HUES48 (cell line): ENCODE data around the gene MYO1D.
"Not testable (repeated sequence)": the region's sequence is repeated elsewhere in the genome, so short reads cannot be mapped to it uniquely, and the experiment has no call there.

Experiments
- H3K27ac ChIP-seq: one replicate; pipeline ENCODE4 v1.7.0; 2013; ENCODE audit warnings: low read depth, low read length, inconsistent platforms
- H3K27me3 ChIP-seq: 2 replicates; pipeline ENCODE4 v1.6.1; 2013; ENCODE audit warnings: mild to moderate bottlenecking, low read length; ENCODE audit not compliant: control insufficient read depth, insufficient read depth
- H3K36me3 ChIP-seq: 2 replicates; pipeline ENCODE4 v1.6.1; 2013; ENCODE audit warnings: low read length; ENCODE audit not compliant: control insufficient read depth, insufficient read depth
- H3K4me1 ChIP-seq: 2 replicates; pipeline ENCODE4 v1.6.1; 2013; ENCODE audit warnings: mild to moderate bottlenecking, low read length; ENCODE audit not compliant: control insufficient read depth, insufficient read depth
- H3K4me3 ChIP-seq: 2 replicates; pipeline ENCODE4 v1.5.1; 2013; ENCODE audit warnings: mild to moderate bottlenecking, low read depth, low read length
- H3K9ac ChIP-seq: 2 replicates; pipeline ENCODE4 v1.6.1; 2013; ENCODE audit warnings: mild to moderate bottlenecking, low read depth, low read length, moderate library complexity
- H3K9me3 ChIP-seq: 2 replicates; pipeline ENCODE4 v1.6.1; 2013; ENCODE audit warnings: low read length; ENCODE audit not compliant: control insufficient read depth, insufficient read depth

MYO1D gene

DNA sequence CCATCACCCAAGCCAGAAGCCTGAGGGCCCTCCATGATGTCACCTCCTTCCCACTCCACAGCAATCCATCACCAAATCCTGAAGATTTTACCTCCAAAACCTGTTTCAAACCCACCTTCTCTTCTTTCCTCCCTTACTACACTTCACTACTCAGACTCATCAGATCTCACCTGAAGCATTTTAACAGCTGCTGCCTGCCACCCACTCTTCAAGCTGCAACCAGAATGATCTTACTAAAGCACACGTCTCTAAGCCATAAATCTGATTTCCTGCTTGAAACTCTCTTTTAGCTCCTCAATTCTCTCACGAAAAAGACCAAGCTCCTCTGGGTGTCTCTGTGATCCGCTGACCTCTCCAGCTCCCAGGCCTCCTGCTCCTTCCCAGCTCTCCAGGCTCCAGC, 343.6 kb downstream of the MYO1D start:
- Histone ChIP-seq H3K36me3 (no peaks in the 10 kb centered on the region), H3K9ac (no peak overlapping the region), H3K4me1 (no peaks in the 10 kb centered on the region), H3K27ac (no peak overlapping the region), H3K9me3 (no peaks in the 10 kb centered on the region), H3K27me3 (no peaks in the 10 kb centered on the region), H3K4me3 (no peak overlapping the region)

DNA sequence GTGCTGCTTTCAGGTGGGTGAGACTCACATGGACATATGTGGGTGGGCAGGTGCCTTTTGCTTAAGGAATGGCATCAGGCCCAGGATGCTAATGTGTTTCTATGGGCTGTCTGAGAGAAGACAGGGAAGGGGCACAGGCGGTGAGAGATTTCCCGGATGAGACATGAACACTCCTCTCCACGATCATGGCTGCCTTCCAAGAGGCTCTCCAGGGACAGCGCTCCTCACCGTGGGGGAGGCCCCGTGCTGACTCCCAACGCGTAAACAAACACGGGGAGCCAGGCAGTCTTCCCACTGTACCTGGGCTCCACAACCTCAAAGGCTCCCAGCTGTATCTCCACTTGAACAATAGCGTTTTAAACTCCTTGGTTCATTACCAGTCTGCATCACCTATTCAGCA, 347.3 kb downstream of the MYO1D start:
- Histone ChIP-seq H3K4me3 (no peak overlapping the region), H3K27ac (no peak overlapping the region), H3K9me3 (no peaks in the 10 kb centered on the region), H3K9ac (no peak overlapping the region), H3K4me1 (no peaks in the 10 kb centered on the region), H3K27me3 (no peaks in the 10 kb centered on the region), H3K36me3 (no peaks in the 10 kb centered on the region)

DNA sequence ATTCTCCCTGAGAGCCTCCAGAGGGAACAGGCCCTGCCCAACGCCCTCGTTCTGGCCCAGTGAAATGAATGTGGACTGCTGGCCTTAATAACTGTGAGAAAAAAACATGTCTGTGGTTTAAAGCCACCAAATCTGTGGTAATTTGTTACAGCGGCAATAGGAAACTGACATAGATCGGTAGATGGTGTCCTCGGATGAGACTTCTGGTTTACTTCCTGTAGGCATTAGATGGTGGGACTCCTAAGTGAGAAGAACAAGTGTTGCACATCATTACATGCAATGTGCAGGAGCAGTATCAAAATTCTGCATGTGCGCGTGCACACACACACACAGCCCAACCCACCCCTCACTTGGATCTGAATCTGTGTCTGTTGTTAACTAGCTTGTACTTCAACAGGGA, 348.1 kb downstream of the MYO1D start:
- H3K27me3 ChIP-seq, result no peaks in the 10 kb centered on the region
- H3K27ac ChIP-seq, result no peak overlapping the region
- H3K9me3 ChIP-seq, result no peaks in the 10 kb centered on the region
- H3K36me3 ChIP-seq, result no peaks in the 10 kb centered on the region
- H3K4me1 ChIP-seq, result peaks cover 4% of the 10 kb centered on the region; the same call in 1 of the 2 replicates
- no peak overlapping the region for H3K9ac ChIP-seq
- H3K4me3 ChIP-seq, result no peak overlapping the region

- Histone ChIP-seq H3K4me1 (peaks cover 14% of the 10 kb centered on the region; the same call in 1 of the 2 replicates), H3K9ac (no peak overlapping the region), H3K4me3 (no peak overlapping the region), H3K27ac (no peak overlapping the region), H3K36me3 (no peaks in the 10 kb centered on the region), H3K27me3 (no peaks in the 10 kb centered on the region), H3K9me3 (no peaks in the 10 kb centered on the region)
Measured at GRCh38 chr17:32527146-32527545, 349.8 kb downstream of the MYO1D start.

DNA sequence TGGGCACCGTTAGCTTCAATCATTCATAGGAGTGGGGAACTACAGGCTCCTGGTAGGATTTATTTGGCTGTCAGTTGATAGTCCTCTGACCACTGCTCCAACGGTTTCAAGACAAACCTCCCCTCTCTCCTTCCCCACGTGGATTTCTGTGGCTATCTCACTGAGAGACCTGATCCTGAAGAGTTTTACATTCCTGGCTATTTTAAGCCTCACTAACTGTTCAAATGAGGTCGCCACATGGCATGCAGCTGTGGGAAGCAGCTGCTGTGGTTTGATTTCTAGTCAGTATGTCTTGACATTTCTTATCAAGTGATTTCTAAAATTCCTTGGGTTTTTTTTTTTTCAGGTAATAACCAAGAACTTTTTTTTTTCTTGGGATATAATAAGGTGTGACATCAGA, 351.8 kb downstream of the MYO1D start:
- H3K4me3 ChIP-seq, result no peak overlapping the region
- peaks cover 28% of the 10 kb centered on the region for H3K4me1 ChIP-seq
- H3K27ac ChIP-seq, result no peak overlapping the region
- H3K36me3 ChIP-seq, result no peaks in the 10 kb centered on the region
- H3K9me3 ChIP-seq, result no peaks in the 10 kb centered on the region
- H3K27me3 ChIP-seq, result no peaks in the 10 kb centered on the region
- H3K9ac ChIP-seq, result no peak overlapping the region

DNA sequence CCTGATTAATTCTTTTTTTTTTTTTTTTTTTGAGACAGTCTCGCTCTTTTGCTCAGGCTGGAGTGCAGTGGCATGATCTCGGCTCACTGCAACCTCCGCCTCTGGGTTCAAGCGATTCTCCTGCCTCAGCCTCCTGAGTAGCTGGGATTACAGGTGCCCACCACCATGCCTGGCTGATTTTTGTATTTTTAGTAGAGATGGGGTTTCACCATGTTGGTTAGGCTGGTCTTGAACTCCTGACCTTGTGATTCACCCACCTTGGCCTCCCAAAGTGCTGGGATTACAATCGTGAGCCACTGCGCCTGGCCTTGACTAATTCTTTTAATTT, 352.4 kb downstream of the MYO1D start:
- peaks cover 34% of the 10 kb centered on the region for H3K4me1 ChIP-seq
- H3K9me3 ChIP-seq, H3K9ac ChIP-seq, H3K4me3 ChIP-seq, H3K36me3 ChIP-seq, H3K27ac ChIP-seq, H3K27me3 ChIP-seq: not testable (repeated sequence)

DNA sequence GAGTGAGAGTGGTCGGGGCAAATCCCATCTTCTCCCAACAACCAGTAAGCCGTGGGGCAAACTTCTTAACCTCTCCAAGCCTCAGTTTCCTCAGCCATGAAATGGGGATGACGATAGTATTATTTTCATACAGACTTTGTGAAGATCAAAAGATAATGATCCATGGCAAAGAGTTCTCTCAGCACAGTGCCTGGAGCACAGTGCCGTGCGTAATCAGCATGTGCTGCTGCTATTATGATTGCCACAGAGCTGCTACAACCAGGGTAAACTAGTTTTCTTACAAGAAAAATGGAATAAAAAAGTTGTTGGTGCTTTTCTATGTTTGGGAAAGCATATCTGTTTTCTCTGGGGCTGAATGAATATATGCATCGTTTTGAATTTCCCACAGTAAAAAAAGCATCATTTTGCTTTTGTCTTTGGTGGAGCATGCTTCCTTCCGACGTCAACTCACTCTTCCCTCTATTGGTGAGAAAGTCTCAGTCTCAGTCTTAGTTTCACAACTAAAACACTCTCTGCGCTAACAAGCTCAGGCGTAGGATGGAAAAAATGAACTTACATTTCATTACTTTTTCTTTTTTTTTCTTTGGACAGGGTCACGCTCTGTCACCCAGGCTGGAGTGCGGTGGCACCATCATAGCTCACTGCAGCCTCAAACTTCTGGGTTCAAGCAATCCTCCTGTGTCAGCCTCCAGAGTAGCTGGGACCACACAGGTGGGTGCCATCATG, 352.9 kb downstream of the MYO1D start:
- H3K9me3 ChIP-seq, result no peaks in the 10 kb centered on the region
- H3K4me1 ChIP-seq, result peaks cover 34% of the 10 kb centered on the region
- H3K4me3 ChIP-seq, result no peak overlapping the region
- no peak overlapping the region for H3K27ac ChIP-seq
- H3K36me3 ChIP-seq, result no peaks in the 10 kb centered on the region
- H3K27me3 ChIP-seq, result no peaks in the 10 kb centered on the region
- no peak overlapping the region for H3K9ac ChIP-seq

DNA sequence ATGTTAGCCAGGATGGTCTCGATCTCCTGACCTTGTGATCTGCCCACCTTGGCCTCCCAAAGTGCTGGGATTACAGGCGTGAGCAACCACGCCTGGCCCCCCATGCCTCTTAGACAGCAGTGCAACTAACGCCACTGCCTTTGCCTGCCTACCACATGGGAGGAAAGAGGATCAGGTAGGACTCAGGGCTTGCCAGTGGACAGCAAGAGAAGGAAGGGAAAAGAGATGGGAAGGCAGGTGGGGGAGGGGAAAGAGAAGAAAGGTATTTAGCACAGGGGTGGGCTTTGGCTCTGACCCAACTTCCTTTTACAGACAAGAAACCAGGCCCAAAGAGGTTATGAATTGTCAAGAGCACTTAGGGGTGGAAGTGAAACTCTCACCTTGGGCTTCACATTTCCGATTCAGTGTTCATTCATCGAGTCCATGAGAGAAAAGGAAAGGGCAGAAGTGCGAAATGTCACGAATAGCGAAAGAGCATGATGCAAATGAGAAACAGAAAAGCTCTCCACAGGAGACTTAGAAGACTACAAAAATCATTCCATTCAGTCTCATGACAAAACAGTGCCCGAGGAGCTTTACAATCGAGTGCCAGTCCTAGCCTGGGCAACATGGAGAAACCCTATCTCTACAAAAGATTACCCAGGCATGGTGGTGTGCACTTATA, 353.8 kb downstream of the MYO1D start:
- no peak overlapping the region for H3K27ac ChIP-seq
- no peaks in the 10 kb centered on the region for H3K27me3 ChIP-seq
- H3K9me3 ChIP-seq, result no peaks in the 10 kb centered on the region
- peaks cover 42% of the 10 kb centered on the region for H3K4me1 ChIP-seq
- H3K9ac ChIP-seq, result no peak overlapping the region
- no peaks in the 10 kb centered on the region for H3K36me3 ChIP-seq
- H3K4me3 ChIP-seq, result no peak overlapping the region

DNA sequence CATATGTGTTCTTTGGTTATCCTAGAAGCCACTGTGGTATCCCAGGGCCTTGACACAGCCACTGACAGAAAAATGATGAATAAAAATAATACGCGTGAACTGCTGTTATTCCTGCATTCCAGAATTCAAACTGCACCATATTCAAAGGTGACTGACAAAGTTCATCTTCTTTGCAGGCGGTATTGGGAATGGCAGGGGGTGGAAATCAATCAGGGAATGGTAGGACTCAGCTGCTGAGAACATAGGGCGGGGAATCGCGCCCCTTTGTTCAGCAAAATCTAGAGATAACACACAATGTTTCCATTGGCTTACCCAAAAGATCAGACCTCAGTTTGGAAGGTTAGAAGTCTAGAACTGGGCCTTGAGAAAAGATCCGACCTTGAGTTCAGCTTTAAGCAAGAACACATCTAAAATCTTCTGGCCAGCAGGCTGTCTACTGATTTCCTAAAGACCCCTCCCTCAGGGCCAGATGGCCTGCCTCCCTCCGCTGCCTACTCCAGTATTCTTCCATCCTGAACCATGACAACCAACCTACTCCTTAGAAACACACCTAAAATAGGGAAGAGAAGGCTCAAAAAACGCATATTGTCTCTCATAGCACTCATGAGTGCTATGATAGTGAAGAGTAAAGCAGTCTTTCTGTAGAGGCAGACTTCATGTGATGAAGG, 356.1 kb downstream of the MYO1D start:
- H3K27me3 ChIP-seq, result no peaks in the 10 kb centered on the region

GRCh38 chr17:32520104-32520701, 356.7 kb downstream of the MYO1D start:
- peaks cover 68% of the 10 kb centered on the region for H3K4me1 ChIP-seq
- peak overlapping the region; percentile 96 for H3K27ac ChIP-seq
- no peaks in the 10 kb centered on the region for H3K36me3 ChIP-seq
- H3K9me3 ChIP-seq, result no peaks in the 10 kb centered on the region
- H3K9ac ChIP-seq, result peak overlapping the region; percentile 50
- peak overlapping the region; percentile 64 for H3K4me3 ChIP-seq
- H3K27me3 ChIP-seq, result no peaks in the 10 kb centered on the region

More for the DNA sequence above, 356.1 kb downstream of the MYO1D start:
- H3K4me3 ChIP-seq, result no peak overlapping the region
- peak overlapping the region; percentile 96 for H3K27ac ChIP-seq
- H3K4me1 ChIP-seq, result peaks cover 61% of the 10 kb centered on the region
- no peaks in the 10 kb centered on the region for H3K36me3 ChIP-seq
- H3K9me3 ChIP-seq, result no peaks in the 10 kb centered on the region
- H3K9ac ChIP-seq, result 0 out of 2 replicates have a peak overlapping the region, but pooled peaks have one; percentile 12
